Liver (tissue), 9 donors: ENCODE data around the gene QRICH1. TPM values are rescaled to one million over a fixed set of nuclear protein-coding genes. Genes with fewer than 3 reads are reported as not detected.

ENCODE experiments used
- DNase-seq: peaks from one replicate; pipeline ENCODE4 v3.0.0-alpha.2; 2017; ENCODE audit warnings: low spot score
- H3K27ac ChIP-seq, 2 donors: one replicate each; pipeline ENCODE4 v1.7.0; 2013; ENCODE audit warnings: inconsistent platforms in 2 of 2, low read length in 2 of 2, control low read depth in 1 of 2, low read depth in 1 of 2, mild to moderate bottlenecking in 1 of 2
- H3K27me3 ChIP-seq, 4 donors: one replicate each; pipeline versions ENCODE4 v1.6.1 to v1.7.0; 2013; ENCODE audit warnings: low read length in 3 of 4, inconsistent platforms in 1 of 4, mild to moderate bottlenecking in 1 of 4, moderate library complexity in 1 of 4; ENCODE audit not compliant: control insufficient read depth in 4 of 4, insufficient read depth in 4 of 4
- H3K36me3 ChIP-seq, 4 donors: one replicate each; pipeline versions ENCODE4 v1.6.1 to v1.7.0; 2013; ENCODE audit warnings: low read length in 3 of 4, mild to moderate bottlenecking in 3 of 4, low read depth in 1 of 4, moderate library complexity in 1 of 4; ENCODE audit not compliant: control insufficient read depth in 4 of 4, insufficient read depth in 3 of 4
- H3K4me1 ChIP-seq, 4 donors: one replicate each; pipeline versions ENCODE4 v1.6.1 to v1.7.0; 2013; ENCODE audit warnings: low read length in 3 of 4, mild to moderate bottlenecking in 3 of 4, moderate library complexity in 1 of 4; ENCODE audit not compliant: control insufficient read depth in 4 of 4, insufficient read depth in 4 of 4
- H3K4me3 ChIP-seq, 3 donors: one replicate each; pipeline versions ENCODE4 v1.6.1 to v1.7.0; 2013; ENCODE audit warnings: low read length in 3 of 3, control low read depth in 1 of 3, low read depth in 1 of 3, mild to moderate bottlenecking in 1 of 3
- H3K9ac ChIP-seq, 2 donors: one replicate each; pipeline ENCODE4 v1.7.0; 2013; ENCODE audit warnings: low read length in 2 of 2, mild to moderate bottlenecking in 2 of 2, moderate library complexity in 2 of 2, control low read depth in 1 of 2, low read depth in 1 of 2
- H3K9me3 ChIP-seq, 4 donors: one replicate each; pipeline versions ENCODE4 v1.6.1 to v1.7.0; 2013; ENCODE audit warnings: low read length in 3 of 4; ENCODE audit not compliant: control insufficient read depth in 4 of 4
- ATF3 ChIP-seq: IDR thresholded peaks from 2 replicates; pipeline ENCODE4 v1.6.1; 2016; ENCODE audit warnings: antibody characterized with exemption
- EGR1 ChIP-seq, 2 donors: IDR thresholded peaks; 2 replicates each; pipeline ENCODE4 v1.6.1; 2016 to 2018; ENCODE audit warnings: antibody characterized with exemption in 2 of 2, low read depth in 2 of 2
- FOXA1 ChIP-seq: IDR thresholded peaks from 2 replicates; pipeline ENCODE4 v1.6.1; 2016; ENCODE audit warnings: antibody characterized with exemption
- FOXA2 ChIP-seq: IDR thresholded peaks from 2 replicates; pipeline ENCODE4 v1.6.1; 2016; ENCODE audit warnings: antibody characterized with exemption
- GABPA ChIP-seq, 2 donors: IDR thresholded peaks in 1 of 2; conservative IDR thresholded peaks in 1 of 2; 2 replicates each; pipeline ENCODE4 v1.6.1; 2016; ENCODE audit warnings: antibody characterized with exemption in 2 of 2, mild to moderate bottlenecking in 1 of 2, moderate library complexity in 1 of 2
- HNF4A ChIP-seq, 2 donors: conservative IDR thresholded peaks; 2 replicates each; pipeline ENCODE4 v1.6.1; 2016; ENCODE audit warnings: antibody characterized with exemption in 2 of 2, mild to moderate bottlenecking in 2 of 2
- HNF4G ChIP-seq: IDR thresholded peaks from 2 replicates; pipeline ENCODE4 v1.6.1; 2016; ENCODE audit warnings: antibody characterized with exemption
- JUND ChIP-seq, 2 donors: IDR thresholded peaks; 2 replicates each; pipeline ENCODE4 v1.6.1; 2016; ENCODE audit warnings: antibody characterized with exemption in 2 of 2
- NR2F2 ChIP-seq: IDR thresholded peaks from 2 replicates; pipeline ENCODE4 v1.6.1; 2016; ENCODE audit warnings: antibody characterized with exemption
- RAD21 ChIP-seq, 2 donors: IDR thresholded peaks; 2 replicates each; pipeline ENCODE4 v1.6.1; 2016; ENCODE audit warnings: antibody characterized with exemption in 2 of 2, mild to moderate bottlenecking in 2 of 2
- REST ChIP-seq: IDR thresholded peaks from 2 replicates; pipeline ENCODE4 v1.6.1; 2016; ENCODE audit warnings: antibody characterized with exemption, mild to moderate bottlenecking
- RXRA ChIP-seq, 2 donors: IDR thresholded peaks; 2 replicates each; pipeline ENCODE4 v1.6.1; 2017 to 2018; ENCODE audit warnings: antibody characterized with exemption in 2 of 2, mild to moderate bottlenecking in 1 of 2
- SP1 ChIP-seq: IDR thresholded peaks from 2 replicates; pipeline ENCODE4 v1.6.1; 2018; ENCODE audit warnings: antibody characterized with exemption, mild to moderate bottlenecking
- TAF1 ChIP-seq: conservative IDR thresholded peaks from 2 replicates; pipeline ENCODE4 v1.6.1; 2016; ENCODE audit warnings: antibody characterized with exemption, mild to moderate bottlenecking
- YY1 ChIP-seq: IDR thresholded peaks from 2 replicates; pipeline ENCODE4 v1.6.1; 2016; ENCODE audit warnings: antibody characterized with exemption, mild to moderate bottlenecking
- ZBTB33 ChIP-seq: IDR thresholded peaks from 2 replicates; pipeline ENCODE4 v1.6.1; 2016; ENCODE audit warnings: antibody characterized with exemption
- WGBS: extraction: QIAGEN DNeasy Blood & Tissue Kit; methylation state at CpG from one replicate; pipeline ENCODE4 v1.1.7; 2013; 5-methylcytosine and 5-hydroxymethylcytosine counted together
- polyA plus RNA-seq, 2 donors: library from polyadenylated mRNA; stranded (reverse) in 1 of 2; unstranded in 1 of 2; fragments of 200-250 nt in 1 of 2; fragments of >200 nt in 1 of 2; fragmentation: Nextera tagmentation in 1 of 2; extraction: Ambion mirVana in 1 of 2; gene quantifications; one replicate each; pipeline versions ENCODE4 v1.2.1 to v1.2.3, GENCODE V29; 2013 to 2015
- total RNA-seq, 2 donors: library from RNA; depleted of rRNA; stranded (reverse); fragments of >200 nt; gene quantifications; one replicate each; pipeline ENCODE4 v1.2.3, GENCODE V29; 2014
- TF ChIP-seq, protein P1 (sequence below): fragments of 150-350 bp; IDR thresholded peaks from 2 replicates; pipeline ENCODE4 v1.5.1; 2017; ENCODE audit warnings: improper control_type of control experiment, low read depth, low read length; ENCODE audit not compliant: missing input control
- TF ChIP-seq, protein P2 (sequence below): IDR thresholded peaks from 2 replicates; pipeline ENCODE4 v1.6.1; 2016; ENCODE audit warnings: antibody characterized with exemption
- donor health status: healthy.
- donor health status: healthy.
- donor health status: healthy.
- donor health status: healthy.
- donor health status: healthy.

The QRICH1 gene
- total and polyA plus RNA-seq, 4 donors: 17.3 to 35.1 (median 25.7) TPM

DNA sequence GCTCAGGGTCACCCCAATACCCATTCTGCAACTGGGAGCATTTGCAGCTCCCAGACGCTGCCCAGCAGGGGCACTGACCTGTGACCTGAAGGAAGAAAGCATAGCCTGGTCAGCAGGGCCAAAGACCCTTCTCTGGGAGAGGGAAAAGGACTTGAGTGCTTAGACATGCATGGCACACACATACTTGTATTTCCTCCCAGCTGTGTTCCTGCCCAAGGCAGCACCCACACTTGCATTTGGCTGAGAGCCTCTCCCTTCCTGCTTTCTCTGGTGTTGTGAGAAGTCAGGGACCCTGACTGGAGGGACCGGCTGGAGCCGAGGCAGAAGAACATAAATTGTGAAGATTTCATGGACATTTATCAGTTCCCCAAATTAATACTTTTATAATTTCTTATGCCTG, 46.2 kb upstream of the QRICH1 start:
- DNase-seq: no peak
- Histone ChIP-seq H3K27me3 (no peaks in the 10 kb centered on the region), H3K9me3 (no peaks in the 10 kb centered on the region), H3K4me3 (no peak overlapping the region), H3K36me3 (no peaks in the 10 kb centered on the region), H3K4me1 (peaks cover 0 to 12% (median 9%) of the 10 kb centered on the region in 4 donors), H3K27ac (no peak overlapping the region), H3K9ac (no peak overlapping the region)
- no peak for TF ChIP-seq FOXA1
- TF ChIP-seq RXRA (IDR thresholded peaks at IDR 0.05): no peak
- no peak for TF ChIP-seq RAD21 (IDR thresholded peaks at IDR 0.05)
- TF ChIP-seq REST: no peak
- TF ChIP-seq HNF4G: no peak
- no peak for TF ChIP-seq YY1
- TF ChIP-seq NR2F2: no peak
- TF ChIP-seq FOXA2: no peak
- no peak for TF ChIP-seq GABPA (IDR thresholded peaks at IDR 0.05 in 1 of 2, conservative IDR thresholded peaks at IDR 0.05 in 1 of 2)
- TF ChIP-seq SP1: no peak
- TF ChIP-seq, protein P1, sequence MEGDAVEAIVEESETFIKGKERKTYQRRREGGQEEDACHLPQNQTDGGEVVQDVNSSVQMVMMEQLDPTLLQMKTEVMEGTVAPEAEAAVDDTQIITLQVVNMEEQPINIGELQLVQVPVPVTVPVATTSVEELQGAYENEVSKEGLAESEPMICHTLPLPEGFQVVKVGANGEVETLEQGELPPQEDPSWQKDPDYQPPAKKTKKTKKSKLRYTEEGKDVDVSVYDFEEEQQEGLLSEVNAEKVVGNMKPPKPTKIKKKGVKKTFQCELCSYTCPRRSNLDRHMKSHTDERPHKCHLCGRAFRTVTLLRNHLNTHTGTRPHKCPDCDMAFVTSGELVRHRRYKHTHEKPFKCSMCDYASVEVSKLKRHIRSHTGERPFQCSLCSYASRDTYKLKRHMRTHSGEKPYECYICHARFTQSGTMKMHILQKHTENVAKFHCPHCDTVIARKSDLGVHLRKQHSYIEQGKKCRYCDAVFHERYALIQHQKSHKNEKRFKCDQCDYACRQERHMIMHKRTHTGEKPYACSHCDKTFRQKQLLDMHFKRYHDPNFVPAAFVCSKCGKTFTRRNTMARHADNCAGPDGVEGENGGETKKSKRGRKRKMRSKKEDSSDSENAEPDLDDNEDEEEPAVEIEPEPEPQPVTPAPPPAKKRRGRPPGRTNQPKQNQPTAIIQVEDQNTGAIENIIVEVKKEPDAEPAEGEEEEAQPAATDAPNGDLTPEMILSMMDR: no peak
- no peak for TF ChIP-seq HNF4A (conservative IDR thresholded peaks at IDR 0.05)
- no peak for TF ChIP-seq ZBTB33
- TF ChIP-seq ATF3: no peak
- no peak for TF ChIP-seq TAF1
- TF ChIP-seq EGR1 (IDR thresholded peaks at IDR 0.05; ENCODE audit: low read depth in 2 of 2): no peak
- TF ChIP-seq, protein P2, sequence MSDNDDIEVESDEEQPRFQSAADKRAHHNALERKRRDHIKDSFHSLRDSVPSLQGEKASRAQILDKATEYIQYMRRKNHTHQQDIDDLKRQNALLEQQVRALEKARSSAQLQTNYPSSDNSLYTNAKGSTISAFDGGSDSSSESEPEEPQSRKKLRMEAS: no peak
- TF ChIP-seq JUND (IDR thresholded peaks at IDR 0.05): no peak
- WGBS: 77% methylated on average over 3 of the region's 3 CpGs
